Measurements from ENCODE around the gene PAX7.

Gene PAX7

DNA sequence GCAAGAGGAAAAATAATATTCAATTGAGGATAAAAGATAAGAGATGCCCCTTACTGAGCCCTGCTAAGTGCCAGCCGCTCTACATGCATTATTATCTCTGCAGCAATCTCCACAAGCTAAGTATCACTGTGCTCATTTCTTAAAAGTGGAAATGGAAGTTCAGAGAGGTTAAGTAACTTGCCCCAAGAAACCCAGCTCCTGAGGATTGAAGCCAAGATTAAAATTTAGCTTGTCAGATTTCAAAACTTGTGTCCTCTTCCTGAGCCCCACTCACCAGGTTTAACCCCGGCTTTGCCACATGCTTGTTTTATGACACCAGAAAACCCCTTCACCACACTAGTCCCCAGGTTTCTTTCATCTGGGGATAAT is 11.2 kb upstream of the PAX7 start:
- DNase-seq = no peak

DNA sequence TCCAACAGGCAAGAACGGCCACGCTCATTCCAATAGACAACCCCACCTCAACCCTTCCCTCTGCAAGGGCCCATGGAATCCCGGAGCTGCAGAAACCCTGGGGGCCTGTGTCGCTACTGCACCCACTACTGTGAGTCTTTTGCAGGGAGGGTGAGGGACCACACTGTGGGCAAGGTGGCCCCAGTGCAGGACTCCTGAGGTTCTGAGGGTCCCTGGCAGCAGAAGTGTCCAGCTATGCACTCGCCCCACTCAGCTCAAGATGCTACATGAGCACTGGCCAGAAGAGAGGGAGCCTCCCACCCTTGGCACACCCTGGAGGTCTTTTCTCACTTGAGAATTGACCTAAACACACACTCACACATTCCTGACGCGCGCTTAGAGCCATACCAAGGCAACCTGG is 2.1 kb upstream of the PAX7 start:
- DNase-seq = no peak

DNA sequence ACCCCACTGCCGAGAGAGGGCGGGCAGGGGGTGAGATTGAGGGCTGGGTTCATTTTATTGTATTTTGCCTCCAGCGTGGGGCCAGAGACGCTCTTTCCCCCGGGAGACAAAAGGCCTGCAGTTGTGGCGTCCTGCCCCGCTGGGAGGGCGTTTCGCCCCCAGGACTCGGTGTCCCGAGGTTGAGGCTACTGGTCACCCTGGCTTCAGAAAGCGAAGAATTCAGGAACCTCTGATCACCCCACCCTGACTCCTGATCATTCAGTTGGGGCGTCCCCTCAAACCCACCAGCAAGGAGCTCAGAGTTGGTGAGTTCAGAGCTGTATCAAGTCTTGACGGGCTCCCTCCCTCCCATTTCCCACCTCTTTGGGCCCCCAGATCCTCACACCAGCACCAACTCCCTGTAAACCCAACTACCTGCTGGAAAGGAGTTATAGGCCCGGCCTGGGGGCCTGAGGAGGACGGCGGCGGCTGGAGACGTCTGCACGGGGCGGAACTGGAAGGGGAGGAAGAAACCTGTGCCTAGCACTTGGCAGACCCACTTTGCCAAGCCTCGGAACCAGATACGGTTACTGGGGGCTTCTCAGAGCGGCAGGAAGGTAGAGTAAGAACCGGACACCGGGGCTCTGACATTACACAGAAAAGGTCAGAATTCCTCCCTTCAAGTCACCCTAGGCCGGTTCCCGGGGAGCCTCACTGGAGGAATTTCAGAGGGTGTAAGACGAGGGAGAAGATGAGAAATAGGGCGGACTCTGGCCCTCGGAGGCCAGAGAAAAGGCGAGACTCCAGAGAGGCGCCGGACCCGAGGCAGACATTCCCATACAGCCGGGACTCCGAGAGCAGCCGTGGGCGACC is 761 bp upstream of the PAX7 start:
- DNase-seq = no peak

DNA sequence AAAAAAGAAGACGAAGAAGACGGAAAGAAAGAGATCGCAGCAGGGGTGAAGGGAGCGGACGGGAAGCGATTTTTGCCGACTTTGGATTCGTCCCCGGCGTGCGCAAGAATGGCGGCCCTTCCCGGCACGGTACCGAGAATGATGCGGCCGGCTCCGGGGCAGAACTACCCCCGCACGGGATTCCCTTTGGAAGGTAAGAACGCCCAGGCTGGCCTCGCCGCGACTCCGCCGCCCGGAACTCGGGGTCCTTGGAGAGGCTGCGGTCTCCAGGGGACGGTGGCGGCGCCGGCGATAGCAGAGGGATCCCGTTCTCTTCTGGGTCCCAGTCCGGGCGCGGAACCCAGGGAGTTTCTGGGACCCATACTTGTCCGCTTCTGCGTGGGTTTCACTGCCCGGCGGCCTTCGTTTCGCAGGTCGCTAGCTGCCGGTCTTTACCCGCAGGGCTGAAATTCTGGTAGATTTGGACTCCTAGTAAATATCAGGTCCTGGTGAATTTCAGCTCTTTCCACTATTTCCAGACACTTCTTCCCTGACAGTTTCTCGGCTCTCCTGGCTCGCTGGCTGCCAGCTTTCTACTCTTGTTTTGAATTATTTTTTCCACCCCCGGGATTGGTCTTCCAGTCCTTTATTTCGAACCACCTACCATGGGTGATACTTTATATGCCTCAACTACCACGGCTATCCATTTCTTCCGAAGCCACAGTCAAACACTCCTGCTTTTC is 1.0 kb downstream of the PAX7 start:
- DNase-seq = no peak

DNA sequence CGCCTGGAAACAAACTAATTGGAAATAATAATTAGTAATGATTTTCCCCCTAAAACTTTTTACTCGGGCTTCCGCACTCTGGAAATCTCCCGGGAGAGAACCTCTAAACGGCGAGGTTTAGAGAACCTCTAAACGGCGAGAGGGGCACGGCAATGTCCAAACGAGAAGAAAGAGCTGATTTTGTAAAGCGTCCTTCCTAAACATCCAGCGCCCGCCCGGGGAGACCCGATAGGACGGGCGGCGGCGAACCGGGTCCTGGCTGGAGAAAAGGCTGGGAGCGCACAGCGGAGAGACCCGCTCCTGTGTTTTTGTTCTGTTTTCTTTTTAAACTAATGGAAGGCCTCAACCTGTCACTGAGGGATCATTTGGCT is 1.6 kb downstream of the PAX7 start:
- no peak for DNase-seq

DNA sequence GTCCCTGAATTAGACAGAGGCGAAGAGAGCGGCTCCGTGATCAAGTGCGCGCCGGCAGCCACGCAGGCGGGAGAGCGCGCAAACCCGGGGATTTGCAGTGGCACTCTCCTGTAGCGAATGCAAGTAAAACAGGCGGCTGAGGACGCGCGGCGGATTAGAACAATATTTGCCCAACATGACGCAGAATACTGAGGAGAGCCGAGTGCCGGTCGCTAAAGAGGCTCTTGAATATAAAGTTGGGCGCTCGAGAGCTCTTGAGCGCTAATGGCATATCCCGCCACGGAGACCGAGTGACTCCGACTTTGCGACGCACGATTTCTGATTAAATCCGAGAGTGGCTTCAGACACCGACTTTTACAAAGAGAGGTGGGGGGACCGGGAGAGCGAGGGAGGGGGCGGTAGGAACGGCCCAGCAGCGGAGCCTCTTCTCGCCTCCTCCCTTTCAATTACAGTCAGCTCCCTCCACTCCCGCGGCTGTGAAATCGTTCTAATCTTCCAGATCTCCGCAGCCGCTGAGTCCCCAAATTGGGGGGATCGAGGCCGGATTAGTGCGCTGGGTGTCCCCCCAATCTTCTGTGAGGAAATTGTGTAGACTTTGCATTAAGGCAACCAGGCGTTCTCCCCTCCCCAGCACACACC is 2.3 kb downstream of the PAX7 start:
- no peak for DNase-seq

DNA sequence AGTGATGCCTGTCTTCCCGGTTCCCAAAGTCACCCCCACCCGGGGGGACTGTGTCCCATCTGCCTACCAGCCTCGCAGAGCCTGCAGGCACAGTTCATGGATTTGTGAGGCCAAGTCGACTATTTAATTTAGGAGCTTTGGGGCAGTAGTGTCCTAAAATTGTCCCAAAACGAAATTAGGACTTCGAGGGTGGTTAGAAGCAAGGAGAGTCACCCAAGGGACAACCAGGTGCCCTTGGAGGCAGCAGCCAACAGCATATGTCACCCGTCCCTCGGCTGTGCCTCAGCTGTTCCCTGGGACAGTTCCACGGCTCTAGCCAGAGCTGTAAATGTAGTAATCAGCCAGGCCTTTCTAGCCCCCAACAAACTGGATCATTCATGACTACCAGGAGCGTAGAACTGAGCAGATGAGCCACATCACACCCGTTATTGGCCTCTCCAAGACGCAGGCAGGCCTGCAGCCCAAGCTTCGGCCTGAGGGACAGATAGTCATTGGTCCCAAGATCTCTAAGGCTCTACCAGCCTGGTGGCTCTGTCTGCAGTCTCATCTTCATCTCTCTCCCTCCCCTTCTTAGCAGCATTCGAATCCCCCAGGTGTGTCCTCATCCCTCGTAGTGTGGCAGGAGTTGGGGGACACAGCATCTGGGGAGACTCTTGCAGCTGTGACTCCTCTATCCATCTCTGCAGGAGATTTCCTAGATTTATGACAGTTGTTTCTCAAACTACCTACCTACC is 2.9 kb downstream of the PAX7 start:
- no peak for DNase-seq

DNA sequence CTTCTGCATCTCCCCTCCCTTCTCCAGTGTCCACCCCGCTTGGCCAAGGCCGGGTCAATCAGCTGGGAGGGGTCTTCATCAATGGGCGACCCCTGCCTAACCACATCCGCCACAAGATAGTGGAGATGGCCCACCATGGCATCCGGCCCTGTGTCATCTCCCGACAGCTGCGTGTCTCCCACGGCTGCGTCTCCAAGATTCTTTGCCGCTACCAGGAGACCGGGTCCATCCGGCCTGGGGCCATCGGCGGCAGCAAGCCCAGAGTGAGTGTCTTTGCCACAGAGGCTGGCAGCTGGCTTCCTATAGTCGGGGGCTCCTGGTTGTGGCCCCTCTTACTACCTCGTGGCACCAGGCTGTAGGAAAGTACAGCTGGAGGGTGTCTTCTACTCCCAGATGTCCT is 3.6 kb downstream of the PAX7 start:
- no peak for DNase-seq

DNA sequence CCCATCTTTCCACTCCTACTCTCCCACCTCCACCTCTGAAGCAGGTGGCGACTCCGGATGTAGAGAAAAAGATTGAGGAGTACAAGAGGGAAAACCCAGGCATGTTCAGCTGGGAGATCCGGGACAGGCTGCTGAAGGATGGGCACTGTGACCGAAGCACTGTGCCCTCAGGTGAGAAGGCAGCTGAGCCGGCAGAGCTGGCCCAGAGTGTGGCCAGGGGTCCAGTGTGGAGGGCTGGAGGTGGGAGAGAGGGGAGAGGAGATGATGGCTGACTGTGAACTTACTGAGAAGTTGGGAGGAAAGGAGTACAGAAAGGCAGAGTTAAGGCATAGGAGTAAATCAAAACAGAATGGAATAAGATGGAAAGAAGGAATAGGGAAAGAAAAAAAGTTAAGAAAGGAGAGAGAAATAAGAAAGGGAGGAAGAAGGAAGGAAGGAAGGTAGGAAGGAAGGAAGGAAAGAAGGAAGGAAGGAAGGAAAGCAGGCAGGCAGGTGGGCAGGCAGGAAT is 4.5 kb downstream of the PAX7 start:
- DNase-seq = no peak

DNA sequence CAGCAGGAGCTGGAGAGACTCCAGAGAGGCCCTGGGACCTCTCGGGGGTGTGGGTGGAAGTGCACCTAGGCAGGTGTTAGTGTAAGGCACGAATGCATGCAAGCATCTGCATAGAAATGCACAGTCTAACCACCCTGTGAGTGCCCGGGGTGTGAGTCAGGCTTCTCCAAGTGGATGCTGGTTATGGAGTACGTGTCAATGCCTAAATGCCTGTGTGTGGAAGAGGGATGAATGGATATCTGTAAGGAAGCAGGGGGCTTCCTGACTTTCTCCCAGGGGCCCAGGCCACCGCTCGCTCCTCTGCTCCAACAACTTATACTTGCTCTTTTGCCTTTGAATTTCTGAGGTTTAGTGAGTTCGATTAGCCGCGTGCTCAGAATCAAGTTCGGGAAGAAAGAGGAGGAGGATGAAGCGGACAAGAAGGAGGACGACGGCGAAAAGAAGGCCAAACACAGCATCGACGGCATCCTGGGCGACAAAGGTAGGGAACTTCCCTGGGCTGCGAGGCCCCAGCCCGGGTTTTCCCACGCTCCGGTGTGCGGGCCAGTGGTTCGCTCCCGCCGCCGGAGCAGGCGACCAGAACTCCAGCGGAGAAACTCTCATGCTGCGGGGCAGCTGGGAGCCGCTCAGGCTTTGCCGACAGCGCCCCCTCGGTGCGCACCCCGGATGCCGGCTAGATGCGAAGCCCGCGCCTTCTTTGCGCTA is 5.4 kb downstream of the PAX7 start:
- DNase-seq = no peak

DNA sequence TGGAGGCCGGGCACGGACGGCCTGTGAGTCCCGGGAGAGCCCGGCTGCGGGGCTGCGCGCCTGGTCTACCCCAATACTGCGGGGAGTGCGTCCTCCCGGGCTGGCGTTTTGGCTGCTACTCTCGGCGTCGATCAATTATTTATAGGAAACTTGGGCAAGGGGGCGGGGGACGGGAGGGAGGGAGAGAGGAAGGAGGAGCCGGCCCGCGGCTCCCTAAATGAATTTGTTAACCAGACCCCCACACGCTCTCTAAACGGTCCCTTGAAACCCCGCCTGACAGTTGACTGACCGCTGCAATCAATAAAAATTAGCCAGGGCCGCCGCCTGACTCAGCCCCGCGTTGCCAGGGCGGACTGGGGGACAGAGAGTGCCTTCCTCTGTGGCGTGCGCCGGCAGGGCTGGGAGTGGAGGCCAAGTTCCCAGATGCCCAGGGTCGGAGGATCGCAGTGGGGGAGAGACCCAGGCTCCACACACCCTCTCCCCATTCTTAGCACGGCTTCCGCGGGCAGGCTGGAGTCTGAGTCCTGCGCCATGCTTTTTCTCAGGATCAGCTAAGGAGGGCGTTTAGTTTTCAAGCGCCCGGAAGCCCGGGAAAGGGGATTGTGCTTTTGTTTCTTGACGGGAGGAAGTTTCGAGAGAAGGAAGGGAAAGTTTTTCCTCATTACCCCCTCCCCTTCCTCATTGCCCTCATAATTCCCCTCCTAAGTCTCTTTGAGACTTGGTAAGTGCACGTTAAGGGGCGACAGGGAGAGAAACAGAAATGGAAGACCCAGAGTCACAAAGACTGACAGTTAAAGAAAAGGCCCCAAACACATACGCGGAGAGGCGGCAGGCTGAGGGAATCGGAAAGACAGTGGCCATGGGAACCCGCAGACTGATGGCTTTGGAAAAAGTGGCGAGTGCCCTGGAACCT is 6.2 kb downstream of the PAX7 start:
- no peak for DNase-seq

DNA sequence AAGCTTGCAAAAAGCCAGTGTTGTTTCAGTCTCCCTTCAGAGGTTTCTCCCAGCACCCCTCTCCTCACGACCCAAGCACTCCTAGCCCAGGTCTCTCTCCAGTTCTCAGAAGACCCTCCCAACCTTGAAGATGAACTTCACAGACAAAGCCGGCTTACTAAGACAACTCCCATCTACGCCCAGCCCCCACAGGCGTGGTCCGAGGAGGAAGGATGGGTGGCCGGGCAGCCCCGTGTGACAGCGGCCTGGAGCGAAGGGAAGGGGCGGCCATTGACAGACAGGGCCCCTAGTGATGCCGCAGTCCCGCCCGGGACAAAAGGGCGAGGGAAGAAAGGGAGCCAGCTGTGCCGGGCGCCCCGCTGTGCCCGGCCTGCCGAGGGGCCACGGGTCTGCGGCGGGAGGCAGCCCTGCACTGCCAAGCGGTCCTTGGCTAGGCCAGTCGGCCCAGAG is 6.9 kb downstream of the PAX7 start:
- no peak for DNase-seq

DNA sequence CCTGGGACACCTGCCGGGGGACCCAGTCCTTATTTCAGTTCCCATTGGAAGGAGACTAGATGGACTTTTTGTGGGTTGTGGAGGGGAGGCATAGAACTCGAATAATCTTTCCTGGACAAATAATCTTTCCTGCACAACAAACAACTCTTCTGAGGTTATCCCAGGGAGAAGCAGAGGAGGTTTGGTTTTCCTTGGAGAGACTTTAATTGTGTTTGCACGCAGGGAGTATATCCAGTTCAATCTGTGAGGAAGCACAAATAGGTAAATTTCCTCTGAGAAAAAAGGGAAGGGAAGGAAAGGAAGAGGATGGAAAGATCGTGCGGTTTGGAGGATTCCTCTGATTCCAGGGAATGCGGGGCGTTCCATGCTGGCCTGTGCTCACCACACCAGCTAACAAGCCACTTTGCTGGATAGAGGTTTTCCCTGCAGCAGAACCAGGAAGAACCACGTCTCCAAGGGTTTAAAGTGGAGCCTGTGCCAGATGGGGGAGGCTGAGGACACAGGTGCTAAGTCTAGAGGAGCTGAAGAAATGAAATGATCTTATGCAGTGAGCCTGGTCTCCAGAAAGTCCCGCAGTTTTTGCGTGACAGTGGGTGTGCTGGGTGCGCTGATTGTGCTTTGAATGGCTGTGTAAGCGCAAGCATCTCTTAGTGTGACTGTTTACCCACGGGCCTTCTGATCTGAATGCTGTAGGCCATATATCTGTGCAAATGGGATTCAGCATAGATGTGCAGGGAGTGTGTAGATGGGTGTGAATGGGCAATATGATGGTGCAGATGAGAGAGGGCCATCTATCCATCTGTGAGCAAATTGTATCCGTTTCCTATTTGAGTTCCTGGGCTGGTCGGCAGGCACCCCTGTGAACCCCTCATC is 7.6 kb downstream of the PAX7 start:
- DNase-seq = no peak

DNA sequence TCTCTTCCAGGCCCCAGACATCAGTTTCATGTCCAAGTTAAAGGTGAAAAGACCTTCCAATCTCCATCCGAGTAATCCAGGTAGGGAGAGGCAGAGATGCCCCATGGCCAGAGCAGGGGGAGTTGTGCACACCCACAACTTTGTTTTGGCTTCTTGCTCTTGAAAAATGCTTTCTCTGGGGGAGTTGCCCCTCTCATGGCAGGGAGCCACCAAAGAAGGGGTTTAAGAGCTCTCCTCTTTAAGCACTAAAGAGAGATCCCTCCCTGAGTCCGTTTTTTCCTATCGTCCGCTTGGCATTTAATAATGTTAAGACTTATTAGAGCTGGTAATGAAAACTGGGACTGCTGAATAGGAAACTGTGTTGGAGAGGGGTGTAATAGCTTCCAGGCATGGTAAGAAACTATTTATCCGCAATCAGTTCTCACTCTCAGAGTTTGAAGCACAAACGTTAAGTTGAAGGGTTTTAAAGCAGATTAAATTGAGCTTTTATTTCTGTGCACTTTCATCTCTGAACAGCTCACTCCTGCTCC is 8.3 kb downstream of the PAX7 start:
- DNase-seq = no peak

DNA sequence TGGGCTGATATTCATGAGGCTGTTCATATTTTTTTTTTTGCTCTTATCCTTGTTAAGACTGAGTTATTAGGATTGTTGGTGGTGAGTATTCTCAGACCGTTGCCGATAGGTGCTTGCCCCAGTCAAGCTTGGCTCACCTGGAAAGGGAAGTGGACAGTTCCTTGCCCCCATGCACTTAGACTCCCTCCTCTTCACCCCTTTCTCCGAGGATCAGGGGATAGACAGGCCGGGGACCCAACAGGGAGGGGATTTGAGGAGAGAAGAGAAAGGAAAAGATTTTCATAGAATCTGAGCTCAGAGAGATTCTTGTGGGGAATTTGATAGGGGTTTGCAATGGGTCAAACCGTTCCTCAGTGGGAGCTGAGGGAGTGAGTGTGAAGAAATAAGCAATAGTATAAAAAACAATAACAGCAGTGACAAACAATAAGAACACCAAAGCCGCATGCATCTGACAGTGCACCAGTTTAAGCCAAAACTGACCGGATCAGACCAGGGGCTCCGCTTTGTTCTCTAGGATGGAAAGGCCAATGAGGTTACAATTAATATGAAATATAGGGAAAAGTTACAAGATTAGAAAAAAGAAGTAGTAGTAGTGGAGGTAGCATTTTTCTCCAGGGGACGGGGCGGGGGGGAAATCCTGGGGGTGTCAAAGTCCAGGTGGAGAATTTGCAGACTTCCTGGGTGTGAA is 8.9 kb downstream of the PAX7 start:
- no peak for DNase-seq

DNA sequence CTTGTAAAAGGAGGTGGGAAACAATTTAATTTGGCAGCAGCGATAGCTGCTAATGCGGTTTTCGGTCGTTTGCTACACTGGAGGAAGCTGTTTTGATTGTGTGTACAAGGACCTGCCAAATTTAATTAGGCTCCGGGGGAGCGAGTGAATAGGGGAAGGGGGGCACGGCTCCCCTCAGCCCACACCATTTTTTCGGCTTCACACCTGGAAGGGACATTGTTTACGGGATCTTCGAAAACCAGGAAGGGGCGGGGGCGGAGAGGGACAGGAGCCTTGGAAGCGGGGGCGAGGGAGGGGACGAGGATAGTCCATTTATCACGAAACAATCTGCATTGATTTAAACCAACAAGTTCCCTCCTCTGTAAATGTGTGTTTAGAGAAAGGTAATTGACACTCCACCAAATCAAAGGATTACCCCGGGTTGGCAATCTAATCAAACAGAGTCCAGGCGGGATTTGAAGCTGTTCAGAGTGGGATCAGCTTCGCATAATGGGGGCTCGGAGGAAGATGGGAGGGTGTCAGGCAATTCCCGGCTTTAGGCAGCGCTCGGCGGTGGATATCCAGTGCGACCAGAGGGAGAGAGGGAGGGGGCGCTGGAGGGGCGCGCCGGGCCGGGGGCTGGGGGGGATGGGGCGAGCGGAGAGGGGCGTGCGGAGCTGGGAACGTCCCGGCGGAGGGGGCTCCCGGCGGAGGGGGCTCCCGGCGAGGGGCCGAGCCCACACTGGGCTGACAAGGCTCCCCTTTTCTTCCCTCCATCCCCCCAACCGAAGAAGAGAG is 9.8 kb downstream of the PAX7 start:
- no peak for DNase-seq

DNA sequence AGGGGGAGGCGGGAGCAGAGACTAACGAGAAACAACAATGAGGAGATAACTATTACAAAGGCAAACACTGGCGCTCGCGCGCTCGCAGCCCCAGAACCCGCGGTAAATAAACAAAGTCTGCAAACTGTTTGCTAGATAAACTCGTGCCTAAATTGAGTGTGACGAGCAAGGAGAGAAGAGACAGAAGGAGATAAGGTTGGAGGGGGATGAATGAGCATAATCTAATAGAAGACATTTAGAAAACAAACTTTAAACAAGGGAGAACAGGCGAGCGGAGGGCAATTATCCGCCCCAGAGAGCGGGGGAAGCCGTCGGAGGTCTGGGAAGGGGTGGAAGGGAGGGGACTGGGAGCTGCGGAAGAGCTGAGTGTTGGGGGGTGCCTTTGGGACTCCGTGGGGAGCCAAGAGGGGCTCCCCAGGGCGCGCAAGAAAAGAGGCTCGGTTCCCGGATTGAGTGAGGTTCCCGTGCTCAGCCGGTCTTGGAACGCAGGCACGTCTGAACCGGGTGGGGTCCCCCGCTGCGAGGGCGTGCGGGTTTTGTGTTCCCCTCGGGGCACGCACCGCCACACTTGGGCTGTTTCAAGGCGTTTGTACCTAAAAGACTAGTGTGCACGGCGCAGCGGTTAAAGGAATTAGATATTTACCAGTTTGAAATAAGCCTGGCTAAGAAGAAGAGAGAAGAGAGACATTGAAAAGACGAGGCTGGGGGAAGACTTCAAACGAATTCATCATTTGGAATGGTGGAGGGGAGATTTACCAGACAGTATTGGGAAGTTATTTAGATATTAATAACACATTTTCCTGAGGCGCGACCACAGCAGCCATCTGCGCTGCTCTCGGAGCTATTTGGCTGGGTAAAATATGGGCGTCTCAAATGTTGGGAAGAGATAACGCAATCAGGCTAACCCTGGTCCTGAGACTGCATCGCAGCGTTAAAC is 10.6 kb downstream of the PAX7 start:
- no peak for DNase-seq

Measured in NCI-H1048 (cell line).